ENCODE results near the gene CD248.
A peak's percentile ranks its signal among the peaks of the same experiment; 100 is the strongest.

Gene CD248

DNA sequence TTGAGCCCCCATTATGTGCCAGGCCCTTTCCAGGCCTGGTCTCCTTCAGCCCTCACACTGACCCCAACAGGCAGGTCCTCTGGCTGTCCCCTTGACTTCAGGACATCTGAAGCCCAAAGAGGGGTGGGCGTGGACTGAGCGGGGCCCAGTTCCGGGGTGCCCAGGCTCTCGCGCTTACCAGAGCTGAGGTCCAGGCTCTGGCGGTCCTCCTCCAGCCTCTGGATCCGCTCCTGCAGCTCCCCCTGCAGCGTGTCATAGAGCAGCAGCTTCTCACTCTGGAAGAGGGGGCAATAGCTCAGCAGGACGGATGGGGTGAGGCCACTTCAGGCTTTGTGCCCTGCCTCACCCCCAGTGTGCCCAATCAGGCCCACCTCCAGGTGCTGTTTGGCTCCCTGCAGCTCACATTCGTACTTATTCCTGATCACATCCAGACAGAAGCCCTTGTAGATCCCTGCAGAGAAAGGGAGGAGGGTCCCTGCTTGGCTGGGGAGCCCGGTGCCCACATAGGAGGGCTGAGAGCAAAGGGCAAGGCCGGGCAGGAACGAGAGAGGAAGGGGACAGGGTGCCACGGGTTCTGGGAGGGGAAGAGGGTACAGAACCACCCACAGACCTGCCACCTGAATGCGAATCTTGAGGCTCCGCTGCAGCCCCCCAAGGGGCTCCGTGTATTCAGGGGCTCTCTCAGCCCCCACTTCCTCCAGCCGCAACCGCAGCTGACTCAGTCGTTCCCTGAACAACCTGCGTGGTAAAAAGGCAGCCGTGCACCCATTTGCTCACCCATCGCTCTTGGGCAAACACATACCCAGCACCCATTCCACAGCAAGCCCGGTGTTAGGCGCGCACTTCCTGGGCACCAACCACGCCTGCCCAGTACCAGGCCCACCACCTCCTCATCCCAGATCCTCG is 24.0 kb upstream of the CD248 start:
- DNase-seq: no peak

DNA sequence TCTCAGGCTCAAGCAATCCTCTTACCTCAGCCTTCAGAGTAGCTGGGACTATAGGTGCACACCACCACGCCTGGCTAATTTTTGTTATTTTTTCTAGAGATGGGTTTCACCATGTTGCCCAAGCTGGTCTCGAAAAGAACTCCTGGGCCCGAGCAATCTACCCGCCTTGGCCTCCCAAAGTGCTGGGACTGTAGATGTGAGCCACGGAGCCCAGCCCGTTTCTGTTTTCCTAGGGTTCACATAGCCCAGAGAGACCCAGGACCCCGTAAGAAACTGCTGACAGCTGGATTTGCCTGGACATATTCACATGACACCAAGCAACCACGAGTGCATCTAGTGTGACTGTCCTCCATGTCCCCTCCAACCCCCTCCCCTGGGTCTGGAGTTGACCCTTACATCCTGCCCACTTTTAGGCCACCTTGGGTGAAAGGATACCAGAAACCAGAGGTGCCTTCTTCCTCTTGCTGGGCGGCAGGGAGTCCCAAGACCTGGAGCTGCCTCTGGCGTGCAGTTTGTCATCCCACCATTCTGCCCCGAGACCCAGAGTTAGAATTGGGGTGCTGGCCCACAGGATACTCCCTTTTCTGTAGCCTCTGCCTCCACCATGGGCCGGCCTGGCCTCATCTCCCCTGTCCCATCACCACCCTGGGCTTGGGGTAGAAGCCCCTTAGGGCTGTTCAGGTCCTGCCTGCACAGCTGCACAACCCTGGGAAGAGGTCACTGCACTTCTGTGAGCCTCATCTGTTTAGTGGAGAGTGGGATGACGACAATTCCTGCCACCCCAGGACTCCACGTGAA is 23.0 kb upstream of the CD248 start:
- no peak for DNase-seq

DNA sequence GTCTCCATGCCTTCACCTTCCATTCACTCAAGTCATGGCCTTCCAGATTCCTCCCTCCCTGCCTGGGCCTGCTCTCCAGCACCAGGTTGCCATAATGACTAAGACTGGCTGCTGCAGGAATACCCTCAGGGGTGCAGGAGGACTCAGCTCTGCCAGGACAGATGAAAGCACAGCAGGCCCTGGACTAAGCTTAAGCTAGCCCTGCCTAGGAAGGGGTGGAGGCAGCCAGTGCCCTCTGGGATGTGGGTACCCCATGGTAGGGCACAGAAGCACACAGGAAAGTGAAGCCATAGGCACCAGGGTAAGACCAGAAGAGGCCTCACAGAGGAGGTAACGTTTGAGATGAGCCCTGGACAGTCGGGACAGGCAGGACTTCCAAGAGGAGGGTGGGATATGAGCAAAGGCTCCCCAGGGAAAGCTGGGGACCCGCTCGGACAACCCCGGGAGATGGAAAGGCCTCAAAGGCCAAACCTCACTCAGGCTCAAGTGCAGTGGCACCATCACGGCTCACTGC is 22.4 kb upstream of the CD248 start:
- no peak for DNase-seq

DNA sequence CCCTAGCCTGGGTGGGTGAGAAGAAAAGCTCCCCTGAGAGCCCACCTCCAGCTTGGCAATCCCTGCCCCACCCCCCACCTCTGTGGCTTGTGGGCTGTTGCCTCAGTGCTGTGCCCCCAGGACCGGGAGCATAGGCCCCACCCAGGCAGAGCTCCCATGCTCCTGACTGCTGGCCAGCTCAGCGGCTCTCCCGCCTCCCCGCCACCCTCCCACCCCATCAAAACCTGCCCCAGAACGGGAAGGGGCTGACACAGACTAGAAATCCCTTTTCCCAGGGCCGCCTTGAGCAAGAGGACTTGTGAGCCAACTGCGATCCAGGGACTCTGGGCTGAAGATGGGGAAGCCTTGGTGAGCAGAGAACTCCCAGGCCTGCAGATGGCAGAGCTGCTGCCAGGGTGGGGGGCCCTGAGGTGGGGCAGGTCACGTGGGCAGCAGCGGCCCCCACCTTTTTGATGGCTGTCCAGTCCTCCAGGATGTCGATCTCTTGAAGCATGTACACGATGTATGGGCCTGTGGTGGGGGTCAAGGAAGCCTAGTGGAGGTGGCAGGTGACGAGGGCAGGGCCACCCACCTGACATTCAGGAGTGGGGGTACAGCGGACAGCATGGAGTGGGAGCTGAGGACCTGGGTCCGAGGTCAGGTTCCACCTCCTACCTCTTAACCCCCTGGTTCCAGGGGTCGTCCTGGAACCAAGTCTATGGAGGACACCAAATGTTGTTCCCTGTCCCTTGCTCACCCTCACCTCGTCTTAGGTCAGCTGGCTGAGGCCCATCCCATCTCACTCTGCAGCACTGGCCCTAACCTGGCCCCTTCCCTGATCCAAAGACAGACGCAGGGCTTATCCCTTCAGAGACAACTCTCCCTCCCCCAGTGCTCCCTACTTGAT is 21.7 kb upstream of the CD248 start:
- no peak for DNase-seq

GRCh38 chr11:66337103-66337899 is 20.5 kb upstream of the CD248 start:
- DNase-seq: no peak

- peak; percentile 76 for DNase-seq
These were observed 19.6 kb upstream of the CD248 start, which contains the start of gene RIN1 for GRCh38 chr11:66336234-66337102. Gene RIN1 (minus strand): TSS chr11:66336434. CDS start chr11:66336402, 32 bp downstream.

- no peak for DNase-seq
These were observed 18.8 kb upstream of the CD248 start for GRCh38 chr11:66335531-66336233.

DNA sequence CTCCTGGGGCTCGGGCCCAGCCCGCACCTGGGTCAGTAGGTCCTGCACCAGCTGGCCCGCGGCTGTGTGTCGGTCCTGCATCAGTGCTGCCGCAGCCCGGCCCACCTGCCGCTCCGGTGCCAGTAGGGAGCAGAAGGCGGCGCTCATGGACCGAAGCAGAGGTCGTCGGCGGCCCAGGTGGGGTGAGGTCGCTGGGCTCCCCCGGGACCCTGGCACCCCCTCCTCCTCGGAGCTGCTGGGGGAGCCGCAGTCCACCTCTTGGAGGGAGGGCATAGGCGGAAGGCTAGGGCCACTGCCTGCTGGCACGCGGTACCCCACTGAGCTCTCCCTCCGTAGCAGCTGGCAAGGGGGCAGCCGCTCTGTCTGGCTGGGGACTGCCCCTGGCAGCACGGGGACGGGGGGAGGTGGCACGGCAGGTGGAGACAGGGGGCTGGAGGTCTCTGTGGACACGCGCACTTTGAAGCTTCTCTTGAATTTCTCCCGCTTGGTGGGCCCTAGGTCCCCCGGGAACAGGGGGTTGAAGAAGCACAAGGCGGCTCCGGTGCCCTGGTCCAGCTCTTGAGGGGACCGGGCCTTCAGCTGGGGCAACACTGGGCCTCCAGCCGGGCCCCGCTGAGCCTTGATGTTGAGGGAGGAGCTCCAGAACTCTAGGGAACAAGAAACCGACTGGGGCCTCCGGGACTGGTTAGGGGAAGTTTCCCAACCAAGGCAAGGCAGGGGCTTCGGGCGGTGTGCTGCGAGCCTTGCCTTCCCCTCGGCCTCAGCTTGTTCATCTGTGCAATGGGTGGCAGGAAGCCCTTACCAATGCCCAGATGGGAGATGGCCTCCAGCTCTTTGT is 18.0 kb upstream of the CD248 start:
- no peak for DNase-seq

DNA sequence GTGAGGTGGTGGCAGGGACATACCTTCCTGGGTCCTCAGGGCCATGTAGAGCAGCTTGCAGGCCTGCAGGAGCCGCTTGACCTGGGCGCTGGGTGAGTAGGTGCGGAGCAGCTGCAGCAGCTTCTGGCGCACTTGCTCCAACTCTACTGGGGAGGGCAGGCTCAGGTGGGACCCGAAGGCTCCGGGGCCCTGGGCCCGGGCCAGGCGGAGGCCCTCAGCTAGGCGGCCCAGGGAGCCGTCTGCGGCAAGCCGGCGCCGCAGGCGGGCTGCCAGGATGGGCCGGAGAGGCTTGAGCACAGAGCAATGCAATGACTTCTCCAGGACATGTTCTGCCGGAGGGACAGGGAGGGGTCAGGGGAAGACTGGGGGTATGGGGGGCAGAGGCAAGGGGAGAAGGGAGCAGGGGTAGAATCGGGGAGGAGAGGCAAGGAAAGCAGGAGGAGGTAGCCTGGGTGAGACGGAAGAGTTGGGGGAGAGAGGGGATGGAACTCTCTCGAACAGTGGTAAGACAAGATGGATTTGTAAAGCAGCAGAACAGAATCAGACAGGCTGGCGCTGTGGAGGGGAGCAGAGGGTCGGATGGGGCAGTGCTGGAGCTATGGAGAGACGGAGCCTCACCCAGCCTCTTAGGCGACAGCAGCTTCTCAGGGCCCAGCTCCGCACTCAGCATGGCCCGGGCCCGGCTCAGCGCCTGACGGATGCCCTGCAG is 17.2 kb upstream of the CD248 start:
- DNase-seq: no peak

- no peak for DNase-seq
These were observed 16.5 kb upstream of the CD248 start for GRCh38 chr11:66333220-66333877.

DNA sequence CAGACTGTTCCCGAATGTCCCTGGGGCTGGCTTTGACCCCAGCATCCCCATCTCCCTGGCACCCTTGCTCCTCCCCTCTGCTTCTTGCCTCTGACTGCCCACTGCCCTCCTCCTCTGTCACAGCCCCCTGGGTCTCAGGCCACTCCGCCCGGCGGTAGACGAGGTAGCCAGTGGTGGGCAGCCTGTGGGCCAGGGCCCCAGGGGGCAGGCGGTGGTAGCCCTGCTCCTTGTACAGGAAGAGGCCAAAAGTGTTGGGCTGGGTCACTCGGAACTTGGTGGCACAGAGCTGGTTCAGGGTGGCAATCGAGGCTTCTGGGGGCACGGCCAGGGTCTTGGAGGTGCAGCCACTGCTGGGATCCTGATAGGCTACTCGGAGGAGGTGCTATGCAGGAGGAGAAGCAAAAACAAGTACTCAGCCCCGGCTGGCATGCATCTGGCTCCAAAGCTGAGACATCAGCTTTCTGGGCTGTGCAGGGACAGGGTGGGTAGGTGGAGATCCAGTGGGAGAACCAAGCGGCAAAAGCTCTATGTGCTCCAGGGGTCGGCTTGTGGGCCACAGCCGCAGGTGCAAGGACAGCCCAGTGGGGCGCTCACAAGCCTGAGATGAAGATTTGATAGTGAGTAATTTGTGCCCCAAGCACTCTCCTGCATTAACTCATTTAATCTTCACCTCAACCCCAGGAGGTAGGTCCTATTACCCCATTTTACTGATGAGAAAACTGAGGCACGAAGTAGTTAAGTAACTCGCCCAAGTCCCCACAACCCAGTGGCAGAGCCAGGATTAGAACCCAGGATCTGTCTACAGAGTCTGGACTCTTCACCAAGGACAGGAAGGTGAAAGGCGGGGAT is 15.8 kb upstream of the CD248 start:
- no peak for DNase-seq

- DNase-seq: no peak
These were observed 14.9 kb upstream of the CD248 start for GRCh38 chr11:66331542-66332370.

DNA sequence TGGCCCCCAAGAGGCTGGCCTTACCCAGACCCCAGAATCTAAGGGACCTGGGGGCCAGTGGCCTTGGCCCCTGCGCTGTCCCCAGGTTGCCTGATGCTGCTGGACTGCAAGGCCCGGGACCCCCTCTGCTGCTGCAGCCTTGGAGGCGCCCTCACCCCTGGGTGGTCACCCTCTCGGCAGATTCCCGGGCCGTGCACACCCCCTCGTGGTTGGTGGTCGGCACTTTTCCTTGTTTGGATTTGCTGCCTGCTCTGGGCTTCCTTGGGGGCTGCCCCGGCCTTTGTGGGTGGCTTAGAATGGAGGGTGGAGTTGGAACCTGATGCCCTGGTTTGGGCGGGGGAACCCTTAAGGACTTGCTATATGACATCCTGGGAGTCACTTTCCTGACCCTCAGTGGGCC is 14.1 kb upstream of the CD248 start:
- no peak for DNase-seq

DNA sequence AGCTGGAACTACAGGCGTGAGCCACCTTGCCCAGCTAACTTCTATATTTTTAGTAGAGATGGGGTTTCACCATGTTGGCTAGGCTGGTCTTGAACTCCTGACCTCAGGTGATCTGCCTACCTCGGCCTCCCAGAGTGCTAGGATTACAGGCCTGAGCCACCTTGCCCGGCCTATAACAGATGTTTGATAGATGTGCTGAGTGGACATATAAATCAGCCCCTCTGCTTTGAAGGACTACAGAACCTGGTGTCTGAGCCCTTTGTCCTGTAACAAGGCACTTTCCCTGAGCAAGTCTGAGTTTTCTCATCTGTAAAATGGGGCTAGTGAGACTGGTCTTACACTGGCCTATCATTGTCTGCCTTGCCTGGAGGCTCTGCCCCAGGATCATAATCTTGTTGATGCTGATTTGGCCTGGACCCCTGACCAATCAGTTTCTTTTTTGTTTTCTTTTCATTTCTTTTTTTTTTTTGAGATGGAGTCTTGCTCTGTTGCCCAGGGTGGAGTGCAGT is 12.4 kb upstream of the CD248 start:
- DNase-seq: no peak

- DNase-seq: peak; percentile 80
These were observed 11.7 kb upstream of the CD248 start for GRCh38 chr11:66328302-66329144.

All from CD4-positive, alpha-beta T cell treated with Interleukin-4 for 4 hours (primary cell).